Measurements from ENCODE around the gene HSD11B2. TPM values are rescaled to one million over a fixed set of nuclear protein-coding genes. Genes with fewer than 3 reads are reported as not detected.

The HSD11B2 gene
- total and polyA plus RNA-seq, 2 of the 8 experiments (the other 6 are each of a cell fraction or from before 2014, with no cell fraction given), result 28.7 to 32.9 TPM

DNA sequence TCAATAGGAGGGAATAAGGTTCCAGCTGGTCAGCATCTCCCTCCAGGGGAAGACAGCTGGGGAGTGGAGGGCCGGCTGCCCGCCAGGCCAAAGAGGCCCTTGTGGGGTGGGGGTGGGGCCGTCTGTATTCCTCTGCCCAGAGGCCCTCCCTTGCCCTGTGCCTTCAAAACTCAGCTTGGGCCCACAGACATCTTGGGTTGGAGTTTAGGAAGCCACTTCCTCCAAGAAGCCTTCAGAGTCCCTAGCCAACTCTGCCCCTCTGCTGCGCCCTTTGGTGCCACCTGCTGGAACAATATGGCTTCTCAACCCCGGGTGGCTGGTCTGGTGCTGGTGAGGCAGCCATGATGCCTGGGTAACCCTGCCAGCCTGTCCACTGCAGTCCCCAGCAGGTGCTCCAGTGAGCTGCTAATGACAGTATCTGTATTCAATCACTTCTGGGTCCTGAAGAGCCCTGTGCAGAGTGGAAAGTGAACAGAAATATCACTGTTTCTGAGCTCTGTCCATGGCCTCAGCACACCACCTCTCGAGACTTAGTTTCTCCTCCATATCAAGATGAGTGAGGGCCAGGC lies 16.7 kb downstream of the HSD11B2 start:
- H3K4me1 ChIP-seq (replicated peaks in 1 of 4; ENCODE audit: control insufficient read depth in 3 of 4, insufficient read depth in 4 of 4, low read length in 3 of 4), result peaks cover 0 to 8% (median 4%) of the 10 kb centered on the region in 4 experiments; a peak in 5 of 7 replicates
- no peaks in the 10 kb centered on the region for H3K79me2 ChIP-seq (ENCODE audit: control insufficient read depth in 1 of 2, insufficient read depth in 2 of 2, low read length in 2 of 2)
- H3K9me3 ChIP-seq (ENCODE audit: insufficient read depth in 2 of 2, low read depth in 1 of 2, low read length in 1 of 2), result peaks cover 0 to 4% of the 10 kb centered on the region in 2 experiments; a peak in 1 of 4 replicates
- H3K23ac ChIP-seq (ENCODE audit: insufficient read length), result no peak overlapping the region
- no peak overlapping the region for H2BK5ac ChIP-seq (ENCODE audit: low read depth, low read length)
- H3K36me3 ChIP-seq (ENCODE audit: control insufficient read depth in 2 of 4, insufficient read depth in 4 of 4, low read length in 3 of 4), result peaks cover 0 to 5% (median 0%) of the 10 kb centered on the region in 4 experiments; a peak in 1 of 8 replicates
- no peak overlapping the region for H3K56ac ChIP-seq (replicated peaks; ENCODE audit: insufficient read length, low read depth, low read length)
- H3K9ac ChIP-seq (replicated peaks in 1 of 4; ENCODE audit: extremely low read depth in 1 of 4, low read depth in 3 of 4, low read length in 3 of 4), result no peak overlapping the region
- H3K14ac ChIP-seq (ENCODE audit: insufficient read length), result no peak overlapping the region
- FAIRE-seq, result no peak
- ChIA-PET CTCF (ENCODE audit: partially characterized antibody) (interaction anchor here (0.6 to 28.6 kb wide), 14 partner anchors 4 to 198 kb away, joined by 3 to 683 read pairs (median 4); partner anchors contain the start of genes HSD11B2, TPPP3 and ZDHHC1), POLR2A (ENCODE audit: partially characterized antibody) (interaction anchor here (1.1 to 8.5 kb wide), 5 partner anchors 9 to 99 kb away, joined by 3 to 67 read pairs (median 3); partner anchors contain the start of gene HSD11B2)
- H2BK12ac ChIP-seq (ENCODE audit: low read depth, low read length), result no peak overlapping the region
- H4K20me1 ChIP-seq (replicated peaks in 1 of 2; ENCODE audit: control insufficient read depth in 1 of 2, insufficient read depth in 2 of 2, low read length in 2 of 2), result peaks cover 2 to 3% of the 10 kb centered on the region in 2 experiments
- no peak overlapping the region for H2AK5ac ChIP-seq (ENCODE audit: low read depth, low read length)
- no peak overlapping the region for H2BK15ac ChIP-seq (ENCODE audit: low read length)
- TF ChIP-seq SP1 (IDR thresholded peaks at IDR 0.05; ENCODE audit: low read depth, low read length), result no peak
- TF ChIP-seq, protein P1, sequence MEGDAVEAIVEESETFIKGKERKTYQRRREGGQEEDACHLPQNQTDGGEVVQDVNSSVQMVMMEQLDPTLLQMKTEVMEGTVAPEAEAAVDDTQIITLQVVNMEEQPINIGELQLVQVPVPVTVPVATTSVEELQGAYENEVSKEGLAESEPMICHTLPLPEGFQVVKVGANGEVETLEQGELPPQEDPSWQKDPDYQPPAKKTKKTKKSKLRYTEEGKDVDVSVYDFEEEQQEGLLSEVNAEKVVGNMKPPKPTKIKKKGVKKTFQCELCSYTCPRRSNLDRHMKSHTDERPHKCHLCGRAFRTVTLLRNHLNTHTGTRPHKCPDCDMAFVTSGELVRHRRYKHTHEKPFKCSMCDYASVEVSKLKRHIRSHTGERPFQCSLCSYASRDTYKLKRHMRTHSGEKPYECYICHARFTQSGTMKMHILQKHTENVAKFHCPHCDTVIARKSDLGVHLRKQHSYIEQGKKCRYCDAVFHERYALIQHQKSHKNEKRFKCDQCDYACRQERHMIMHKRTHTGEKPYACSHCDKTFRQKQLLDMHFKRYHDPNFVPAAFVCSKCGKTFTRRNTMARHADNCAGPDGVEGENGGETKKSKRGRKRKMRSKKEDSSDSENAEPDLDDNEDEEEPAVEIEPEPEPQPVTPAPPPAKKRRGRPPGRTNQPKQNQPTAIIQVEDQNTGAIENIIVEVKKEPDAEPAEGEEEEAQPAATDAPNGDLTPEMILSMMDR (IDR thresholded peaks at IDR 0.05; ENCODE audit: control extremely low read depth in 1 of 3, insufficient read depth in 1 of 3, low read depth in 1 of 3, low read length in 3 of 3), result peak; percentile 57 to 63 (median 59)
- TF ChIP-seq YY1 (IDR thresholded peaks at IDR 0.05; ENCODE audit: low read depth, low read length), result peak; percentile 83
- no peak for TF ChIP-seq TAF7 (optimal IDR thresholded peaks at IDR 0.05; ENCODE audit: borderline replicate concordance, low read depth, low read length)
- TF ChIP-seq RAD21 (IDR thresholded peaks at IDR 0.05 in 1 of 2, conservative IDR thresholded peaks at IDR 0.05 in 1 of 2; ENCODE audit: low read depth in 2 of 2, low read length in 2 of 2), result peak; percentile 40 to 66; a peak in 3 of 4 replicates
- H3K18ac ChIP-seq (ENCODE audit: extremely low read depth, low read length), result no peak overlapping the region
- no peak overlapping the region for H4K8ac ChIP-seq (ENCODE audit: extremely low read depth, insufficient read depth, low read length)
- H3K79me1 ChIP-seq (ENCODE audit: low read depth, low read length), result no peaks in the 10 kb centered on the region; the same call in none of the 2 replicates
- no peaks in the 10 kb centered on the region for H3K23me2 ChIP-seq (ENCODE audit: low read depth, low read length)
- H2BK120ac ChIP-seq (replicated peaks; ENCODE audit: low read depth, low read length), result no peak overlapping the region
- no peak overlapping the region for H4K91ac ChIP-seq (replicated peaks; ENCODE audit: insufficient read length, low read length)
- H2BK20ac ChIP-seq (ENCODE audit: low read length), result no peak overlapping the region
- H3K4ac ChIP-seq (replicated peaks; ENCODE audit: insufficient read length, low read depth, low read length), result no peak overlapping the region
- 87% methylated on average over 6 of the region's 6 CpGs; no CpG with 5 or more reads in 1 of the 2 experiments for WGBS, 2 experiments (ENCODE audit: extremely low coverage in 1 of 2, insufficient coverage in 1 of 2, insufficient read length in 1 of 2, insufficient replicate concordance in 2 of 2, low coverage in 1 of 2, low lambda C conversion rate in 2 of 2, missing lambda C conversion rate in 1 of 2)
- peak in 1 of 2 experiments; percentile 77 for DNase-seq (ENCODE audit: low read depth in 1 of 2, low spot score in 2 of 2)
- H3K27me3 ChIP-seq (replicated peaks in 1 of 4; ENCODE audit: control insufficient read depth in 3 of 4, extremely low read depth in 1 of 4, insufficient read depth in 3 of 4, low read length in 3 of 4), result no peaks in the 10 kb centered on the region
- no peak overlapping the region for H4K5ac ChIP-seq (ENCODE audit: insufficient read length, low read depth, low read length)
- no peak overlapping the region for H2AFZ ChIP-seq (ENCODE audit: low read length)
- no peak overlapping the region for H3K27ac ChIP-seq (ENCODE audit: low read depth, low read length)
- no peak overlapping the region for H3K4me3 ChIP-seq (ENCODE audit: extremely low read depth in 1 of 4, insufficient read depth in 2 of 4, low read depth in 3 of 4, low read length in 4 of 4)
- H3K4me2 ChIP-seq (ENCODE audit: insufficient read depth in 1 of 2, low read depth in 2 of 2, low read length in 2 of 2), result no peak overlapping the region
